Activated B cell treated with CpG ODN at 0.5 μM for 24 hours (primary cell): Measurements from ENCODE around the gene VPS35L. TPM values are rescaled to one million over a fixed set of nuclear protein-coding genes. Genes with fewer than 3 reads are reported as not detected.

Experiments
- ATAC-seq: fragments of 200-7000 bp; cut with Tn5 transposase; one replicate; pipeline ENCODE4 v1.10.0; 2021; ENCODE audit warnings: low read depth, mild to moderate bottlenecking, moderate library complexity
- CTCF ChIA-PET: fragments of 350-600 bp; sonication (Branson Sonifier 250); formaldehyde crosslinking; loops from one replicate; lab custom pipeline; 2021; ENCODE audit warnings: antibody characterized with exemption; lab: Charles Lee
- POLR2A ChIA-PET: fragments of 350-600 bp; sonication (Branson Sonifier 250); formaldehyde crosslinking; loops from one replicate; lab custom pipeline; 2021; ENCODE audit warnings: antibody characterized with exemption; lab: Charles Lee
- DNase-seq: peaks from one replicate; pipeline ENCODE4 v3.0.0; 2022
- H3K27ac Mint-ChIP-seq: one replicate; pipeline ENCODE4 v1.8.0; 2020; ENCODE audit warnings: mixed read lengths
- H3K27me3 Mint-ChIP-seq: one replicate; pipeline ENCODE4 v1.8.0; 2021; ENCODE audit warnings: mixed read lengths
- H3K36me3 Mint-ChIP-seq: one replicate; pipeline ENCODE4 v1.8.0; 2021; ENCODE audit warnings: low read depth, mixed read lengths
- H3K4me1 Mint-ChIP-seq: one replicate; pipeline ENCODE4 v1.8.0; 2021; ENCODE audit warnings: mixed read lengths
- H3K4me3 Mint-ChIP-seq: one replicate; pipeline ENCODE4 v1.8.0; 2020; ENCODE audit warnings: mild to moderate bottlenecking, mixed read lengths
- H3K9me3 Mint-ChIP-seq: one replicate; pipeline ENCODE4 v1.8.0; 2020; ENCODE audit warnings: mixed read lengths
- intact Hi-C: fragments of 100-400 bp; cut with micrococcal nuclease; formaldehyde crosslinking; loops from one replicate; pipeline ENCODE4 v1.15.1; 2024
- total RNA-seq: library from RNA; stranded (reverse); gene quantifications from 2 replicates; pipeline ENCODE4 v1.2.3, GENCODE V29; 2022
- TF ChIP-seq, protein P1 (sequence below): fragments of 200-600 bp; IDR thresholded peaks from one replicate; pipeline ENCODE4 v1.8.0; 2022; ENCODE audit warnings: antibody characterized with exemption, mild to moderate bottlenecking

Gene VPS35L
- total RNA-seq, 1 donor from 2014 or later = 66.0 TPM

DNA sequence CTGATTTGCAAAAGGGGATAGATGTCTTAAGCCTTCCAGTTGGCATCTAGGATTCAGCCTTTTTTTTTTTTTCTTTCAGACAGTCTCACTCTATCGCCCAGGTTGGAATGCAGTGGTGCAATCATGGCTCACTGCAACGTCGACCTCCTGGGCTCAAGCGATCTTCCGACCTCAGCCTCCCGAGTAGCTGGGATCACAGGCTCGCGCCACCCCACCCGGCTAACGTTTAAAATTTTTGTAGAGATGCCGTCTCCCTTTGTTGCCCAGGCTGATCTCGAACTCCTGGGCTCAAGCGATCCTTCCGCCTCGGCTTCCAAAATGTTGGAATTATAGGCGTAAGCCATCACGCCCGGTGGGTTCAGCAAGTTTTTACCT, 32.3 kb upstream of the VPS35L start:
- POLR2A ChIA-PET = interaction anchor here (0.6 to 2.8 kb wide), 6 partner anchors 11 to 733 kb away, joined by 3 to 52 read pairs (median 5); partner anchors contain the start of genes ARL6IP1, COQ7, RPS15A and VPS35L
- ATAC-seq (no peak), DNase-seq (no peak)
- TF ChIP-seq, protein P1, sequence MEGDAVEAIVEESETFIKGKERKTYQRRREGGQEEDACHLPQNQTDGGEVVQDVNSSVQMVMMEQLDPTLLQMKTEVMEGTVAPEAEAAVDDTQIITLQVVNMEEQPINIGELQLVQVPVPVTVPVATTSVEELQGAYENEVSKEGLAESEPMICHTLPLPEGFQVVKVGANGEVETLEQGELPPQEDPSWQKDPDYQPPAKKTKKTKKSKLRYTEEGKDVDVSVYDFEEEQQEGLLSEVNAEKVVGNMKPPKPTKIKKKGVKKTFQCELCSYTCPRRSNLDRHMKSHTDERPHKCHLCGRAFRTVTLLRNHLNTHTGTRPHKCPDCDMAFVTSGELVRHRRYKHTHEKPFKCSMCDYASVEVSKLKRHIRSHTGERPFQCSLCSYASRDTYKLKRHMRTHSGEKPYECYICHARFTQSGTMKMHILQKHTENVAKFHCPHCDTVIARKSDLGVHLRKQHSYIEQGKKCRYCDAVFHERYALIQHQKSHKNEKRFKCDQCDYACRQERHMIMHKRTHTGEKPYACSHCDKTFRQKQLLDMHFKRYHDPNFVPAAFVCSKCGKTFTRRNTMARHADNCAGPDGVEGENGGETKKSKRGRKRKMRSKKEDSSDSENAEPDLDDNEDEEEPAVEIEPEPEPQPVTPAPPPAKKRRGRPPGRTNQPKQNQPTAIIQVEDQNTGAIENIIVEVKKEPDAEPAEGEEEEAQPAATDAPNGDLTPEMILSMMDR = no peak
- Mint-ChIP-seq H3K4me1 (peaks cover 43% of the 10 kb centered on the region), H3K27ac (no peak overlapping the region), H3K36me3 (peaks cover 9% of the 10 kb centered on the region), H3K4me3 (no peak overlapping the region), H3K9me3 (no peaks in the 10 kb centered on the region), H3K27me3 (no peaks in the 10 kb centered on the region)
- CTCF ChIA-PET = interaction anchor here (0.6 to 1.0 kb wide), 2 partner anchors 26 to 32 kb away, joined by 3 read pairs; partner anchors contain the start of gene VPS35L
- intact Hi-C loops = loop anchor here (1.0 to 5.0 kb wide), 9 partner anchors 36 to 1218 kb away; partner anchors contain the start of genes ARL6IP1, COQ7, IQCK and KNOP1

DNA sequence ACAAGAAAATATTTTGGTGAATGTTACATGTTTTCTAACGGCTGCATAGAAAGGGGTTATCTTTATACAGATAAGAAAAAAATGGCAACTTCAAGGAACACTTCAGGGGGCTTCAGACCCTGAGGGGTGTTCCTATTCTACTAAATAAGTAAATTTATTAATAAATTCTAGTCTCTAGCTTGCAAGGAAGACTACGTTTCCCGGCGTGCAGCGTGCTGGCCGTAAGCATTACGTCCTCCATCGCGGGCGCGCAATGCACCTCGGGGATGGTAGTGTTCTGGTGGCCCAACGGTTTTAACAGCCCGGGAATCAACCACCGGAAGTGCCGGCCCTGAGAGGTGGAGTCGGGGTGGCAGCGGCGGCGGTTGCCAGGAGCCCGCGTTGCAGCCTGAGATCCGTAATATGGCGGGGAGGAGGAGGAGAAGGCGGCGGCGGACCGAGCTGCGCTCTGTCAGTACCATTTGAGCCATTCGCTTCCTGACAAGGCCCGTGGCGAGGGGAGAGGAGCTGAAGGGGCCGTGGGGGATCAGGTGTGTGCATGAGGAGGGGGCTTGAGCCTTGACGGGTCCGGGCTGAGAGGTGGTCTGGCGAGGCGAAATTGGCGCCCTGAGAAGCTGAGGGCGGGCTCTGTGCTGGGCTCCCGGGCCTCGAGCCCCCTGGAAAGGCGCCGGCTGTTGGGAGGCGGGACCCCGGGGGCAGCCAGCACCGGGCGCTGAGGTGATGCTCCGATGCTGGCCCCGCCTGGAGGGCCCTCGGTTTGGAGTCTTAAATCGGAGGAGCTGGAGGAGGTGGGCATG, 31.7 kb upstream of the VPS35L start, which contains the start of gene CCP110:
Gene CCP110 (plus strand): TSS at position 384 of the 797 bp plus-strand sequence. CDS start 3,940 bp downstream, outside the sequence.
- peak; percentile 83 for ATAC-seq
- Mint-ChIP-seq H3K36me3 (peaks cover 13% of the 10 kb centered on the region), H3K4me1 (peaks cover 43% of the 10 kb centered on the region), H3K27ac (peak within 1 kb of the TSS; percentile 92), H3K27me3 (no peaks in the 10 kb centered on the region), H3K9me3 (no peaks in the 10 kb centered on the region), H3K4me3 (peak within 1 kb of the TSS; percentile 98)
- peak; percentile 86 for DNase-seq
- intact Hi-C loops = loop anchor here (1.0 to 5.0 kb wide), 9 partner anchors 35 to 1217 kb away; partner anchors contain the start of genes ARL6IP1, COQ7, IQCK and KNOP1
- TF ChIP-seq, protein P1 = no peak
- CTCF ChIA-PET = interaction anchor here (0.6 to 2.0 kb wide), 6 partner anchors 10 to 32 kb away, joined by 3 to 7 read pairs (median 3); partner anchors contain the start of gene VPS35L
- POLR2A ChIA-PET = interaction anchor here (0.5 to 2.8 kb wide), 10 partner anchors 11 to 733 kb away, joined by 3 to 52 read pairs (median 4); partner anchors contain the start of genes ARL6IP1, COQ7, IQCK and KNOP1

DNA sequence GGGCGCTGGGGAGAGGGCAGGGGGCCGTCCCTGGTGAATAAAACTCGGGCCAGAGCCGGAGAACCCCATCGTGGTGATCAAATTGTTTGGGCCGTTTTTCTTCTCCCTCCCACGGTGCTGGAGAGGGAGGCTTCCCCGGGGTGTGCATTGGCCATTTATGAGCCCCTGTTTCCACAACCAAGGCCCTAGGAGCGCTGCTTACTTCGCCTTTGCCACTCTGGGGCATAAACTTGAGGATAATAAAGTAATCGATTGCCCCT, 31.2 kb upstream of the VPS35L start:
- H3K36me3 Mint-ChIP-seq = peaks cover 16% of the 10 kb centered on the region
- H3K27ac Mint-ChIP-seq = peak overlapping the region; percentile 79
- CTCF ChIA-PET = interaction anchor here (1.2 to 2.0 kb wide), 4 partner anchors 10 to 31 kb away, joined by 3 to 7 read pairs (median 4); partner anchors contain the start of gene VPS35L
- H3K4me1 Mint-ChIP-seq = peaks cover 43% of the 10 kb centered on the region
- no peaks in the 10 kb centered on the region for H3K27me3 Mint-ChIP-seq
- intact Hi-C loops = loop anchor here (5.0 kb wide), 5 partner anchors 193 to 597 kb away; partner anchors contain the start of genes IQCK, KNOP1 and SMG1
- peak overlapping the region; percentile 98 for H3K4me3 Mint-ChIP-seq
- H3K9me3 Mint-ChIP-seq = no peaks in the 10 kb centered on the region
- ATAC-seq (no peak), DNase-seq (no peak)
- TF ChIP-seq, protein P1 = no peak
- POLR2A ChIA-PET = interaction anchor here (0.5 to 2.8 kb wide), 8 partner anchors 21 to 734 kb away, joined by 3 to 52 read pairs (median 6); partner anchors contain the start of genes ARL6IP1, COQ7, IQCK and KNOP1

DNA sequence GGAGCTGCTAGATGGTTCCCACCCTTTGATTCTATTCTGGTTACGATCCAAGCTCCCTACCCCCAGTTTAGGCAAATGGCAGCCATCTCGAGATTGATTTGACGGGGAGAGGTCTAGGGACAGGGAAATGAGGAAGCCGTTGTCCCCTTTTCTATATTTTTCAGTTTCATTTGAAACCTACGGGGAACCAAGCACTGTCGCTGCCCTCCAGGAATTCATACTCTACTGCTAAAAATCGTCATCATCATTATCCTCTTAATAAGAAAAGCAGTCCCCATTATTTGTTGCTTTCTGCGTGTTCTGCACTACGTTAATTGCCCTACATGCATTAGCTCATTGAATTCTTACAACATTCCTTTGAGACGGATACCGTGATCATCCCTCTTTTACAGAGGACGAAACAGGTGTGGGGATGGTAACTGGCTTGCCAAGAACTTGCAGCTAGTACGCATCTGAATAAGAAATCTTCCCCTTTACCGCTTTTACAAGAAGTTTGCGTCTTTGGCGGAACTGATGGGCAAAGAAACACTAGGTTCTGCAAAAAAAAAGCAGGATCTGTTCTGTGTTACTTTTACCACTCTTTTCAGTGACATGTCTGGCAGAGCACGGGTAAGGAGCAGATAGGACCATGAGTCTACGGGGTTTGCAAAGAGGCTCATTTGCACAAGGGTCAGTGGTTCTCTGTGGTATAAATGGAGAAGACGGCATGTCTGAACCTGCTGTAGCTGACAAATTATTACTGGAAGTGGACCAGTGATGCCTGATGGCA, 30.7 kb upstream of the VPS35L start:
- ChIA-PET CTCF (interaction anchor here (1.2 to 2.0 kb wide), 4 partner anchors 9 to 30 kb away, joined by 3 to 7 read pairs (median 4); partner anchors contain the start of gene VPS35L), POLR2A (interaction anchor here (0.8 to 2.8 kb wide), 6 partner anchors 21 to 723 kb away, joined by 3 to 52 read pairs (median 6); partner anchors contain the start of genes ARL6IP1, COQ7, IQCK and KNOP1)
- intact Hi-C loops = loop anchor here (5.0 kb wide), 5 partner anchors 193 to 597 kb away; partner anchors contain the start of genes IQCK, KNOP1 and SMG1
- Mint-ChIP-seq H3K4me1 (peaks cover 40% of the 10 kb centered on the region), H3K27ac (peak overlapping the region; percentile 79), H3K4me3 (peak overlapping the region; percentile 98), H3K9me3 (no peaks in the 10 kb centered on the region), H3K36me3 (peaks cover 18% of the 10 kb centered on the region), H3K27me3 (no peaks in the 10 kb centered on the region)
- DNase-seq (no peak), ATAC-seq (no peak)
- TF ChIP-seq, protein P1 = no peak
